ENCODE measurements around the gene TBX3.
A peak's percentile ranks its signal among the peaks of the same experiment; 100 is the strongest.
"Not testable (repeated sequence)": the region's sequence is repeated elsewhere in the genome, so short reads cannot be mapped to it uniquely, and the experiment has no call there.

TBX3 gene

DNA sequence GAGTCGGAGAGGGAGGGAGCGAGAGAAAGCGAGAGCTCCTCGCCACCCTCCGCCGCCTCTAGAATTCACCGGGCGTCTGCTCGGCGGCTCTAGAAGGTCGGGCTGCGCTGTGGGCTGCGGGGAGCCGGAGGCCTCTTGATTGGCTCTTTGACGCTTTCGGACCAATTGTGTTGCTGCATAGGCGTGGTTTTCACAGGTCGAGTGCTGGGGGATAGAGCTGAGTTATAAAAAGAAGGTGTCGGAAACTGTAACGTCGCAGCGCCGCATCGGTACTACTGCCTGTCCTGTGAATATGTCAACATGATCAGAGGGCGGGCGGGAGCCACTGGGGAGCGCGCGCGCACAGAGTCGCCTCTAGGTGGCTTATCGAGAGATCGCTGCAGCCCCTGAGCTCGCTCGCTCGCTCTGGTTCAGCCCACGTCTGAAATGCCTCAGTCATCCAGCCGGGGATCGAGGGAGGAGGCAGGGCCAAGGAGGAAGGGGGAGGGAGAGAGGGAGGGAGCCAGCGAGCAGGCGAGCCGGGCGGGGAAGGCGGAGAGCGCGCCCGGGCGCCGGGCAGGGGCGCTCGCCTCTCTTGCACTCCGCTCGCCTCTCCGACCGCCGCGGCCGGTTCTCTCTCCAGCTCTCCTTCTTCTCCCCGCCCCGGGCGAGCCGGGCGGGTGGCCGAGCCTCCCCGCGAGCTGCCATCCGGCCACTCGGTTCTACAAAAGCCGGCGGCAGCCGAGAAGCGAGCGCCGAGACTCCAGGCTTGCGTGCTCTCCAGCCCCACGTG is at the start of gene TBX3:
TBX3 (minus strand) TSS at position 78 of the 772 bp plus-strand sequence. CDS start 975 bp downstream, outside the sequence.
- H3K4me1 ChIP-seq (ENCODE audit: control insufficient read depth in 2 of 2, insufficient read depth in 2 of 2, low read length in 2 of 2): peaks cover 8 to 12% of the 10 kb centered on the region in 2 donors
- H3K9ac ChIP-seq (ENCODE audit: low read depth in 1 of 2, low read length in 2 of 2): peak within 1 kb of the TSS; percentile 68 to 81
- H3K27me3 ChIP-seq (ENCODE audit: control insufficient read depth in 2 of 2, insufficient read depth in 2 of 2, low read length in 2 of 2): peaks cover 14 to 32% of the 10 kb centered on the region in 2 donors
- H3K9me3 ChIP-seq (ENCODE audit: control insufficient read depth in 2 of 2, low read length in 2 of 2): no peaks in the 10 kb centered on the region
- H3K27ac ChIP-seq (ENCODE audit: low read depth in 2 of 2, low read length in 2 of 2): peak within 1 kb of the TSS; percentile 76 to 85
- no peaks in the 10 kb centered on the region for H3K36me3 ChIP-seq (ENCODE audit: control insufficient read depth in 2 of 2, insufficient read depth in 2 of 2, low read length in 2 of 2)
- H3K4me3 ChIP-seq (ENCODE audit: low read length in 2 of 2): peak within 1 kb of the TSS; percentile 69 to 87

DNA sequence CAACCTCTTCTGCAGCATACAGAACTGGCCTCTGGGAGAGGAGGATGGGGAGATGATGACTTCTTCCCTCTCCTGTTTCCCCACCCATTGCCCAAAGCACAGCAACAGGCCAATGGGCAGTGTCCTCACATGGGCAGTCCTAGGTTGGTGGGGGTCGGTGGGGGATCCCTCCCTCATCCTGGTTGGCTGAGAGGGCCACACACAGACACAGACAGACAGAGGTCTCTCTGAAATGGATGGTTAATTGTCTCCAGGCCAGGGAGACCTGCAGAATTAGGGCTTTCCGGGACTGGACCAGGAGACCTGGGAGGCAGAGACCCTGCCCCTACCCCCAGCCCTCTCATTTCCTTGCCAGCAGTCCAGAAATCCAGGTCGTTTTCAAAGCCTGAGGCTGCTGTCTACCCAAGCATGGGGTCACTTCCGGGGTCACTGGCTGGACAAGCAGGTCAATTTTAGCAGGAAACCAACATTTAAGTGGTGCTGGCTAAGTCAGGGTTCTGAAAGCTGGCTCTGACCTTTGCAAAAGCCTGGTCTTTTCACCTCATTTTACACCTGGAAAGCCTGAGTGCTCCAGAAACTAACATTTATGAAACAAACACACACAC is 48.6 kb upstream of the TBX3 start:
- Histone ChIP-seq H3K36me3 (ENCODE audit: control insufficient read depth in 2 of 2, insufficient read depth in 2 of 2, low read length in 2 of 2) (no peaks in the 10 kb centered on the region), H3K27ac (ENCODE audit: low read depth in 2 of 2, low read length in 2 of 2) (no peak overlapping the region), H3K4me1 (ENCODE audit: control insufficient read depth in 2 of 2, insufficient read depth in 2 of 2, low read length in 2 of 2) (peaks cover 6 to 30% of the 10 kb centered on the region in 2 donors), H3K4me3 (ENCODE audit: low read length in 2 of 2) (no peak overlapping the region), H3K9ac (ENCODE audit: low read depth in 1 of 2, low read length in 2 of 2) (no peak overlapping the region), H3K9me3 (ENCODE audit: control insufficient read depth in 2 of 2, low read length in 2 of 2) (no peaks in the 10 kb centered on the region), H3K27me3 (ENCODE audit: control insufficient read depth in 2 of 2, insufficient read depth in 2 of 2, low read length in 2 of 2) (peaks cover 4 to 20% of the 10 kb centered on the region in 2 donors)

DNA sequence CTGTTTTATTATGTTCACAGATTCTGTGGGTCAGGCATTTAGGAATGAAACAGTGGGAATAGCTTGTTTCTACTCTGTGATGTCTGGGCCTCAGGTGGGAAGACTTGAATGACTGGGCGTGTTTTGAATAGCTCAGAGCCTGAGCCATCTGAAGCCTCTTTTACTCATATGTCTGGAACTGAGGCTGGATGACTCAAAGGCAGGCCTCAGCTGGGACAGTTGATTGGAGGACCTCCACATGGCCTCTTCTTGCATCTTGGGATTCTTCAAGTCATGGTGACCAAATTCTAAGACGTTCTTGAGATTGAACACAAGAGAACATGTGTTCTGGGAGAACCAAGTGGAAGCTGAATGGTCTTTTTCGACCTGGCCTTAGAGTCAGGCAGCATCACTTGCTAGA is 45.8 kb upstream of the TBX3 start:
- Histone ChIP-seq H3K27ac (ENCODE audit: low read depth in 2 of 2, low read length in 2 of 2) (no peak overlapping the region), H3K9me3 (ENCODE audit: control insufficient read depth in 2 of 2, low read length in 2 of 2) (no peaks in the 10 kb centered on the region), H3K4me3 (ENCODE audit: low read length in 2 of 2) (no peak overlapping the region), H3K27me3 (ENCODE audit: control insufficient read depth in 2 of 2, insufficient read depth in 2 of 2, low read length in 2 of 2) (peaks cover 4 to 6% of the 10 kb centered on the region in 2 donors), H3K9ac (ENCODE audit: low read depth in 1 of 2, low read length in 2 of 2) (no peak overlapping the region), H3K4me1 (ENCODE audit: control insufficient read depth in 2 of 2, insufficient read depth in 2 of 2, low read length in 2 of 2) (peaks cover 6 to 12% of the 10 kb centered on the region in 2 donors), H3K36me3 (ENCODE audit: control insufficient read depth in 2 of 2, insufficient read depth in 2 of 2, low read length in 2 of 2) (no peaks in the 10 kb centered on the region)

DNA sequence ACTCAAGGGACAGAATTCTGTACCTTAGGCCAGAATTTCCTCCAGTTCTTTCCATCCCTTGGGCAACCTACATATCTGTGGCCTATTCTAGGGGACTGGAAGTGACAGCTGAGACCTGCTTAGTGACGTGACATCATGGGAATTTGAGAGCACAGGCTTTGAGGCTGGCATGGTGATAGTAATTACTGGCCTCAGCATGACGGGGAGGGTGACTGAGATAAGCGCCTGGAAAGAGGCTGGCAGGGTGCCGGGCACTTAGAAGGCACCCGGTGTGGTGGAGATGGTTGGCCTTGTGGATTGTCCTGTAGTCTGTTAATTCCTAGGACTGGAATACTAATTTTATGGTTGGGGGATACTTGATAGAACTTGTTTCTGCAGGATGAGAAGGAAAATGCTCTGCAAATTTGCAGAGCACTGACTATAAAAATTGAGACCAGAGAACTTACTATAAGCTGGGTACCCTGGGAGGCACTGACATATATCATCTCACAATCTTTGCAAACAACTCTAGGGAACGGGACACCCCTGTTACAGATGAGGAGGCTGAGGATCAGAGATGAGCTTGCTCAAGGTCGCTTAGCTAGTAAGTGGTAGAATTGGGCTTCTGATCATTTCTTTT is 42.2 kb upstream of the TBX3 start:
- no peaks in the 10 kb centered on the region for H3K4me1 ChIP-seq (ENCODE audit: control insufficient read depth in 2 of 2, insufficient read depth in 2 of 2, low read length in 2 of 2)
- H3K27me3 ChIP-seq (ENCODE audit: control insufficient read depth in 2 of 2, insufficient read depth in 2 of 2, low read length in 2 of 2): no peaks in the 10 kb centered on the region
- no peak overlapping the region for H3K4me3 ChIP-seq (ENCODE audit: low read length in 2 of 2)
- H3K9ac ChIP-seq (ENCODE audit: low read depth in 1 of 2, low read length in 2 of 2): no peak overlapping the region
- H3K27ac ChIP-seq (ENCODE audit: low read depth in 2 of 2, low read length in 2 of 2): no peak overlapping the region
- no peaks in the 10 kb centered on the region for H3K36me3 ChIP-seq (ENCODE audit: control insufficient read depth in 2 of 2, insufficient read depth in 2 of 2, low read length in 2 of 2)
- no peaks in the 10 kb centered on the region for H3K9me3 ChIP-seq (ENCODE audit: control insufficient read depth in 2 of 2, low read length in 2 of 2)

DNA sequence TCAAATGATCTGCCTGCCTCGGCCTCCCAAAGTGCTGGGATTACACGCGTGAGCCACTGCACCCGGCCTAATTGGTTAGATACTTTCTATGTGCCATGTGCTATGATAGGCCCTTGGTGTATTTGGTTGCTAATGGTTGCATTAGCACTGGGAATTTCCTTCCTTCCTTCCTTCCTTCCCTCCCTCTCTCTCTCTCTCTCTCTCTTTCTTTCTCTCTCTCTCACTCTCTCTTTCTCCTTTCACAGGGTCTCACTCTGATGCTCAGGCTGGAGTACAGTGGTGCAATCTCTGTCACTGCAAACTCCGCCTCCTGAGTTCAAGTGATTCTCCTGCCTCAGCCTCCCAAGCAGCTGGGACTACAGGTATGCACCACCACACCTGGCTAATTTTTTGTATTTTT is 38.2 kb upstream of the TBX3 start:
- not testable (repeated sequence) for H3K9ac ChIP-seq (ENCODE audit: low read depth in 1 of 2, low read length in 2 of 2); H3K27me3 ChIP-seq (ENCODE audit: control insufficient read depth in 2 of 2, insufficient read depth in 2 of 2, low read length in 2 of 2); H3K4me1 ChIP-seq (ENCODE audit: control insufficient read depth in 2 of 2, insufficient read depth in 2 of 2, low read length in 2 of 2); H3K9me3 ChIP-seq (ENCODE audit: control insufficient read depth in 2 of 2, low read length in 2 of 2); H3K36me3 ChIP-seq (ENCODE audit: control insufficient read depth in 2 of 2, insufficient read depth in 2 of 2, low read length in 2 of 2); H3K4me3 ChIP-seq (ENCODE audit: low read length in 2 of 2); H3K27ac ChIP-seq (ENCODE audit: low read depth in 2 of 2, low read length in 2 of 2)

DNA sequence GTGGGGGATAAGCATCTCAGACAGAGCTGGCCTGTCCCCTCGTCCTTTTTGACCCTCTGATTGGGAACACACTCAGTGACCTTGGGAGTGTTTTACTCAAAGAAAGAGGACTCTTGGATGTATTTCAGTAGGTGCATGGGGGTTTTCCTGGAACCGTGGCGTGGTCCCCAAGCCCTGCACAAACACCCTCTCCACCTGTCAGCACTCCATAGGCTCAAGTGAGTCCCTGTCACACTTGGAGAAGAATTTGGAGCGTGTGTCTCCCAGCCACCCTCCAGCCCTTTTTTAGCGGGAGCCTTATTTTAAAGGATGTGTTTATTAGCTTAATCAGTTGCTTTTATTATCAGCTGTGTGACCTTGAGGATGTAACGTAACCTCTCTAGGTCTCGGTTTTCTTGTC is 37.3 kb upstream of the TBX3 start:
- Histone ChIP-seq H3K4me3 (ENCODE audit: low read length in 2 of 2) (no peak overlapping the region), H3K9ac (ENCODE audit: low read depth in 1 of 2, low read length in 2 of 2) (no peak overlapping the region), H3K27ac (ENCODE audit: low read depth in 2 of 2, low read length in 2 of 2) (no peak overlapping the region), H3K27me3 (ENCODE audit: control insufficient read depth in 2 of 2, insufficient read depth in 2 of 2, low read length in 2 of 2) (no peaks in the 10 kb centered on the region), H3K9me3 (ENCODE audit: control insufficient read depth in 2 of 2, low read length in 2 of 2) (no peaks in the 10 kb centered on the region), H3K4me1 (ENCODE audit: control insufficient read depth in 2 of 2, insufficient read depth in 2 of 2, low read length in 2 of 2) (no peaks in the 10 kb centered on the region), H3K36me3 (ENCODE audit: control insufficient read depth in 2 of 2, insufficient read depth in 2 of 2, low read length in 2 of 2) (no peaks in the 10 kb centered on the region)

DNA sequence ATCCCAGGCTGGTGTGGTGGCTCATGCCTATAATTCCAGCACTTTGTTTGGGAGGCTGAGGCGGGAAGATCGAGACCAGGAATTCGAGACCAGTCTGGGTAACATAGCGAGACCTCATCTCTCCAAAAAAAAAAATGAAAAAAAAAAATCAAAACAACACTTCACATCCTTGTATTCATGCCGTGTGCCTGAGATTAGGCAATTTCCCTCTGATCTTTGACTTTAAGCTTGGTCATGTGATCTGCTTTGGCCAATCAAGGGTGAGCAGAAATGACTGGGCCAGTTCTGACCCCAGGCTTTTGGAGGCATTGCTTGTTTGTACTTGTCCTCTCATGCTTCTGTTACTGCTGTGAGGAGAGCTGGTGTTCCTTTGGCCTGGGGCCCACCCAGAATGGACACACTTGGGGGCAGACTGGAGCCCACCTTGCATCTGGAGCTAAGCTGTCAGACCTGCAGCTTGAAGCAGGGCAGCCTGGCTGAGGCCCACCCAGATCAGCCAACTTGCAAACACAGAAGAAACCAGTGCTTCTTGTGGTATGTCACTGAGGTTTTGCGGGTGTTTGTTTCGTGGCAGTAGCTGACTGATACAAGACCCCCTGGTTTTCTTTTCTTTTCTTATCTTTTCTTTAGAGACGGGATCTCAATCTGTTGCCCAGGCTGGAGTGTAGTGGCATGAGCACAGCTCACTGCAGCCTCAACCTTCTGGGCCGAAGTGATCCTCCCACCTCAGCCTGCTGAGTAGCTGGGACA is 29.7 kb upstream of the TBX3 start:
- H3K27me3 ChIP-seq (ENCODE audit: control insufficient read depth in 2 of 2, insufficient read depth in 2 of 2, low read length in 2 of 2): peaks cover 0 to 2% of the 10 kb centered on the region in 2 donors
- peaks cover 0 to 2% of the 10 kb centered on the region in 2 donors for H3K9me3 ChIP-seq (ENCODE audit: control insufficient read depth in 2 of 2, low read length in 2 of 2)
- no peaks in the 10 kb centered on the region for H3K4me1 ChIP-seq (ENCODE audit: control insufficient read depth in 2 of 2, insufficient read depth in 2 of 2, low read length in 2 of 2)
- no peak overlapping the region for H3K4me3 ChIP-seq (ENCODE audit: low read length in 2 of 2)
- no peak overlapping the region for H3K9ac ChIP-seq (ENCODE audit: low read depth in 1 of 2, low read length in 2 of 2)
- no peak overlapping the region for H3K27ac ChIP-seq (ENCODE audit: low read depth in 2 of 2, low read length in 2 of 2)
- no peaks in the 10 kb centered on the region for H3K36me3 ChIP-seq (ENCODE audit: control insufficient read depth in 2 of 2, insufficient read depth in 2 of 2, low read length in 2 of 2)

DNA sequence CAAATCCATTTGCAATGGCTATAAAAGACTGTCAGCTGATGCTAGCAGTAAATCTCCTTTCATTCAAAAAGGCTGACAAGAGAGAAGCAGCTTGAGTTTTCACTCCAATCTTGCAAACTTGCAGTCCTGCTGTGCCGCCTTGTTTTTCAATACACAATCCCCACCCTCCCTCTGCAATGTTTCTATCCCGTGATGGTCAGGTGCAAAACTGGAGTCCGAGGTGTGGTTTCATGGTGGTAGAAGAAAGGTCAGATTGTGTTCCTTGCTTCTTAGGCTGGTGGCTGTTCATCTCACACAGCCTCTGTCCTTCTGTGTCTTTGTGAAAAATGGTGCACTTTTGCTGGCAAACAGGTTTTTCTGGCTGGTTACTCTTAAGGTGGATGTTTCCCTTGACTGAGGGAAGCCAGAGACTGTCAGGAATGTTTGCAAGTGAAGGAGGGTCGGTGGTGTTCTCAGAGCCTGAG is 27.7 kb upstream of the TBX3 start:
- no peaks in the 10 kb centered on the region for H3K4me1 ChIP-seq (ENCODE audit: control insufficient read depth in 2 of 2, insufficient read depth in 2 of 2, low read length in 2 of 2)

DNA sequence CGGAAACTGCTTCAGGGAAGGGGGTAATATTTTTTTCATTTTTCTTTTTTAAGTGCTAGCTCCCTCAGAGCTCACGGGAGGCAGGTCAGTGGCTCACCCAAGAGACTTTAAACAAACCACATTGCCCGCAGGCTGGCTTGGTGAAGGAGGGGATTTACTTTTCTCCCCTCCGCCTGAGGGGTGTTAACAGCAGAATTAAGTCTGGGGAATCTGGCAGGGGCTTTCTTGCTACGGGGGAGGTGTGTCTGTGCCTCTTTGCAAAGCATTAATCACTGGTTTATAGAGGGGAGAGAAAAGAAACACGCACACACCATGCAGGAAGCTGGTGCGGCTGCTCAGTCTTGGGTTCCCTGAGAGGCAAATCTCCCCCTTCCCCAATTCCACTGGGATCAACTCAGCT is 26.2 kb upstream of the TBX3 start:
- Histone ChIP-seq H3K4me1 (ENCODE audit: control insufficient read depth in 2 of 2, insufficient read depth in 2 of 2, low read length in 2 of 2) (no peaks in the 10 kb centered on the region), H3K27ac (ENCODE audit: low read depth in 2 of 2, low read length in 2 of 2) (no peak overlapping the region), H3K9ac (ENCODE audit: low read depth in 1 of 2, low read length in 2 of 2) (no peak overlapping the region), H3K9me3 (ENCODE audit: control insufficient read depth in 2 of 2, low read length in 2 of 2) (peaks cover 0 to 2% of the 10 kb centered on the region in 2 donors), H3K36me3 (ENCODE audit: control insufficient read depth in 2 of 2, insufficient read depth in 2 of 2, low read length in 2 of 2) (no peaks in the 10 kb centered on the region), H3K4me3 (ENCODE audit: low read length in 2 of 2) (no peak overlapping the region), H3K27me3 (ENCODE audit: control insufficient read depth in 2 of 2, insufficient read depth in 2 of 2, low read length in 2 of 2) (peaks cover 0 to 5% of the 10 kb centered on the region in 2 donors)

More for the DNA sequence above, 27.7 kb upstream of the TBX3 start:
- Histone ChIP-seq H3K27ac (ENCODE audit: low read depth in 2 of 2, low read length in 2 of 2) (no peak overlapping the region), H3K27me3 (ENCODE audit: control insufficient read depth in 2 of 2, insufficient read depth in 2 of 2, low read length in 2 of 2) (peaks cover 0 to 3% of the 10 kb centered on the region in 2 donors), H3K9ac (ENCODE audit: low read depth in 1 of 2, low read length in 2 of 2) (no peak overlapping the region), H3K36me3 (ENCODE audit: control insufficient read depth in 2 of 2, insufficient read depth in 2 of 2, low read length in 2 of 2) (no peaks in the 10 kb centered on the region), H3K4me3 (ENCODE audit: low read length in 2 of 2) (no peak overlapping the region), H3K9me3 (ENCODE audit: control insufficient read depth in 2 of 2, low read length in 2 of 2) (peaks cover 0 to 2% of the 10 kb centered on the region in 2 donors)

Measured in mucosa of rectum (tissue), 2 donors.